ENCODE measurements around the gene BACH2. TPM values are rescaled to one million over a fixed set of nuclear protein-coding genes. Genes with fewer than 3 reads are reported as not detected.

The BACH2 gene
- polyA plus RNA-seq, 1 donor from 2014 or later: 45.5 TPM

GRCh38 chr6:89888138-89888514 is 408.5 kb downstream of the BACH2 start:
- Histone ChIP-seq H3K27ac (ENCODE audit: low read length) (no peak overlapping the region), H3K9ac (ENCODE audit: low read length) (no peak overlapping the region), H3K4me2 (ENCODE audit: low read length) (no peak overlapping the region), H3K9me2 (ENCODE audit: insufficient read depth, low read length) (no peaks in the 10 kb centered on the region), H2AFZ (ENCODE audit: low read depth, low read length) (no peak overlapping the region), H4K20me1 (ENCODE audit: insufficient read depth) (no peaks in the 10 kb centered on the region), H3K4me3 (ENCODE audit: low read length) (no peak overlapping the region), H3K79me2 (replicated peaks; ENCODE audit: insufficient read depth, low read length) (no peaks in the 10 kb centered on the region), H3K27me3 (ENCODE audit: insufficient read depth, low read depth, low read length) (peaks cover 3% of the 10 kb centered on the region), H3K36me3 (ENCODE audit: insufficient read depth, low read length) (no peaks in the 10 kb centered on the region), H3F3A (ENCODE audit: insufficient read depth, low read length, poor library complexity, severe bottlenecking) (no peaks in the 10 kb centered on the region), H3K9me3 (ENCODE audit: low read length) (no peaks in the 10 kb centered on the region)
- TF ChIP-seq RAD21 (conservative IDR thresholded peaks at IDR 0.05) (no peak), EP300 (conservative IDR thresholded peaks at IDR 0.05; ENCODE audit: poor library complexity, severe bottlenecking) (no peak), CTCF (IDR thresholded peaks at IDR 0.05; ENCODE audit: poor library complexity, severe bottlenecking) (no peak), EZH2 (IDR thresholded peaks at IDR 0.05; ENCODE audit: borderline replicate concordance, insufficient read depth, low read length, poor library complexity, severe bottlenecking) (no peak), SMC3 (conservative IDR thresholded peaks at IDR 0.05; ENCODE audit: poor library complexity) (no peak)

- Histone ChIP-seq H3K36me3 (ENCODE audit: insufficient read depth, low read length) (no peaks in the 10 kb centered on the region), H4K20me1 (ENCODE audit: insufficient read depth) (no peaks in the 10 kb centered on the region), H3K27me3 (ENCODE audit: insufficient read depth, low read depth, low read length) (peaks cover 3% of the 10 kb centered on the region), H3K4me2 (ENCODE audit: low read length) (no peak overlapping the region), H3K9me2 (ENCODE audit: insufficient read depth, low read length) (no peaks in the 10 kb centered on the region), H2AFZ (ENCODE audit: low read depth, low read length) (no peak overlapping the region), H3F3A (ENCODE audit: insufficient read depth, low read length, poor library complexity, severe bottlenecking) (no peaks in the 10 kb centered on the region), H3K79me2 (replicated peaks; ENCODE audit: insufficient read depth, low read length) (no peaks in the 10 kb centered on the region), H3K27ac (ENCODE audit: low read length) (no peak overlapping the region), H3K4me3 (ENCODE audit: low read length) (no peak overlapping the region), H3K9me3 (ENCODE audit: low read length) (no peaks in the 10 kb centered on the region), H3K9ac (ENCODE audit: low read length) (no peak overlapping the region)
- TF ChIP-seq CTCF (IDR thresholded peaks at IDR 0.05; ENCODE audit: poor library complexity, severe bottlenecking) (no peak), EP300 (conservative IDR thresholded peaks at IDR 0.05; ENCODE audit: poor library complexity, severe bottlenecking) (no peak), MXI1 (conservative IDR thresholded peaks at IDR 0.05; ENCODE audit: poor library complexity, severe bottlenecking) (no peak), SMC3 (conservative IDR thresholded peaks at IDR 0.05; ENCODE audit: poor library complexity) (no peak), EZH2 (IDR thresholded peaks at IDR 0.05; ENCODE audit: borderline replicate concordance, insufficient read depth, low read length, poor library complexity, severe bottlenecking) (no peak), TAF1 (IDR thresholded peaks at IDR 0.05; ENCODE audit: low read depth) (no peak), REST (IDR thresholded peaks at IDR 0.05; ENCODE audit: borderline replicate concordance) (no peak), POLR2AphosphoS5 (IDR thresholded peaks at IDR 0.05) (no peak), RAD21 (conservative IDR thresholded peaks at IDR 0.05) (no peak)
Observed at GRCh38 chr6:89887452-89888137, 409.0 kb downstream of the BACH2 start.
